Ovary (tissue), 9 donors: Measurements from ENCODE around the gene SLC16A5. TPM values are rescaled to one million over a fixed set of nuclear protein-coding genes. Genes with fewer than 3 reads are reported as not detected.

Experiments used
- DNase-seq, 5 donors: peaks; one replicate each; pipeline ENCODE4 v3.0.0-alpha.2; 2019 to 2020
- H3K27ac ChIP-seq, 2 donors: fragments of 200-600 bp; one replicate each; pipeline versions ENCODE4 v1.5.1 to v1.8.0; 2019 to 2022
- H3K27me3 ChIP-seq: fragments of 200-600 bp; one replicate; pipeline ENCODE4 v1.8.0; 2022
- H3K36me3 ChIP-seq: fragments of 200-600 bp; sonication (generic); one replicate; pipeline ENCODE4 v1.5.1; 2019
- H3K4me1 ChIP-seq: one replicate; pipeline ENCODE4 v1.8.1; 2013; ENCODE audit warnings: mild to moderate bottlenecking, moderate library complexity; ENCODE audit not compliant: insufficient read depth
- H3K4me3 ChIP-seq: fragments of 200-600 bp; sonication (generic); one replicate; pipeline ENCODE4 v1.5.1; 2017
- H3K9me3 ChIP-seq, 2 donors: fragments of 200-600 bp in 1 of 2; sonication (generic) in 1 of 2; one replicate each; pipeline versions ENCODE4 v1.5.1 to v1.8.1; 2013 to 2019; ENCODE audit warnings: mild to moderate bottlenecking in 1 of 2, moderate library complexity in 1 of 2
- CTCF ChIP-seq, 3 donors: fragments of 450-650 bp in 2 of 3; fragments of 200-600 bp in 1 of 3; IDR thresholded peaks; one replicate each; pipeline versions ENCODE4 v1.5.1 to v1.8.0; 2016 to 2022; ENCODE audit warnings: antibody characterized with exemption in 3 of 3, mild to moderate bottlenecking in 1 of 3
- EP300 ChIP-seq: sonication (generic); formaldehyde crosslinking; IDR thresholded peaks from one replicate; pipeline ENCODE4 v1.6.1; 2017; ENCODE audit warnings: antibody characterized with exemption
- POLR2A ChIP-seq: fragments of 450-650 bp; IDR thresholded peaks from one replicate; pipeline ENCODE4 v1.6.1; 2017; ENCODE audit warnings: antibody characterized with exemption, mild to moderate bottlenecking, moderate library complexity
- WGBS, 3 donors: extraction: QIAGEN DNeasy Blood & Tissue Kit in 1 of 3; methylation state at CpG; one replicate each; pipeline versions ENCODE4 v1.1.5 to v1.1.7; 2013 to 2017; 5-methylcytosine and 5-hydroxymethylcytosine counted together
- intact Hi-C, 4 donors: fragments of 100-400 bp; cut with DNase I; formaldehyde crosslinking; loops; one replicate each; pipeline versions ENCODE4 v1.11.0 to v1.15.1; 2022 to 2023
- polyA plus RNA-seq, 2 donors: library from polyadenylated mRNA; stranded (reverse); fragments of 200-250 nt in 1 of 2; fragments of 350-450 nt in 1 of 2; fragmentation: Illumina TruSeq in 1 of 2; extraction: RNeasy Lipid Tissue Mini Kit (QIAGEN cat#74804) in 1 of 2; gene quantifications; one replicate each; pipeline ENCODE4 v1.2.3, GENCODE V29; 2013 to 2014
- total RNA-seq, 7 donors: library from RNA; depleted of rRNA in 2 of 7; stranded (reverse); fragments of >200 nt in 2 of 7; fragmentation: NEBNext Ultra II Directional in 3 of 7; extraction: Animal tissue kit (Norgen Biotek cat#: 25700) in 3 of 7; gene quantifications; one replicate each; pipeline versions ENCODE4 v1.1.0 to v1.2.4, GENCODE V29; 2016 to 2023
- donor health status: DM: no; HTN: no; CAD: no; lungs with moderate emphysema.
- donor health status: DM: no; HTN: no; CAD: no.
- donor health status: Bipolar disorder and iron deficiency.
- donor health status: DM: yes; HTN: yes; CAD: no.
- donor health status: DM: no; HTN: no; CAD: no.
- donor health status: DM: yes; HTN: yes; CAD: no.

The SLC16A5 gene
- total and polyA plus RNA-seq, 9 donors, result 2.0 to 20.6 (median 12.1) TPM

DNA sequence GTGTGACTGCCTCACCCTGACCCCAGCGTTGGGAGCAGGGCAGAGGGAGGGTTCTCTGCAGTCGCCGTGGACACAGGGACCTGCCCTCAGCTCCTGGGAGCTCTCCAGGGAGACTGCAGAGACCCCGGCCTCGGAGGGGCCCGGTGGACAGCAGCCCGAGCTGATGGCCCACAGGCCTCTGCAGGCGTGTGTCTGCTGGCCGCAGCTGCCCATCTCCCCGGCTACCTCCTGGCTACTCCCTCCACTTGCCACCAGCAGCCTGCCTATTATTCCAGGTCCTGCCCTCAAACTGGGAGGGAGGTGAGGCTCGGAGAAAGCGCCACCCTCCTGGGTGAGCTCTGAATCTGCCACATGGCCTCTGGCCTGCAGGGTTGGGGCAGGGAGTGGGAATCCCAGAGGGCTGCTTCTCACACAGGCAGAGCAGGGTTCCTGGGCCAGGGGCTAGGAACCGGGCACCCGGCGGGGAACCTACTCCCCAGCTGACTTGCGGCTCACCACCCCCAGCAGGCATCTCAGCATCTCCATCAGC, 7.2 kb downstream of the SLC16A5 start:
- Histone ChIP-seq H3K4me1 (peaks cover 21% of the 10 kb centered on the region), H3K27ac (no peak overlapping the region), H3K36me3 (no peaks in the 10 kb centered on the region), H3K9me3 (no peaks in the 10 kb centered on the region), H3K4me3 (no peak overlapping the region), H3K27me3 (no peaks in the 10 kb centered on the region)
- DNase-seq, result no peak
- WGBS, 3 donors, result 74 to 82% (median 75%) methylated on average over 13 to 16 of the region's 16 CpGs
- TF ChIP-seq POLR2A, result no peak
- no peak for TF ChIP-seq EP300
- TF ChIP-seq CTCF (IDR thresholded peaks at IDR 0.05), result no peak
- intact Hi-C loops, result no loop called here

DNA sequence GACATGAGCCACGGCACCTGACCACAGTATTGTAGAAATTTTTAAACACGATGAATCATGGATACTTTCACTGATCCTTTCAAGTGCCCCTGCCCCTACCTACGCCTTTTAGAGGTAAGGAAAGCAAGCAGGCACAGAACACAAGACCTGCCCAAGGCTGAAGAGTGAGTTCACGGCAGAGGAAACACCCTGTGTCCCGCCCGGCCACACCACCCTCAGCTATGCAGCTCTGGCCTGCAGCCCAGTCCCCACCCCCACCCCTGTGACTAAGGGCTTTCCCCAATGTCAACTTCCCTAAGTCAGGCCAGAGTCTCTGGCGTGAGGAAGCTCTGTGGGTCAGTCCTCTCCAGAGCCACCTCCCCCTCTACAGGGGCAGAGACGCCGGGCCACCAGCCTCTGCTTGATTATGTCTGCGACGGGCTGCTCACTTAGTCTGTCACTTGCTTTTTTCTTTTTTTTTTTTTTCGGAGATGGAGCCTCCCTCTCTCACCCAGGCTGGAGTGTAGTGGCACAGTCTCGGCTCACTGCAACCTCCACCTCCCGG, 8.4 kb downstream of the SLC16A5 start:
- TF ChIP-seq EP300, result no peak
- no peak for TF ChIP-seq POLR2A
- TF ChIP-seq CTCF (IDR thresholded peaks at IDR 0.05), result no peak
- Histone ChIP-seq H3K9me3 (no peaks in the 10 kb centered on the region), H3K4me1 (peaks cover 16% of the 10 kb centered on the region), H3K36me3 (no peaks in the 10 kb centered on the region), H3K27ac (no peak overlapping the region), H3K27me3 (no peaks in the 10 kb centered on the region), H3K4me3 (no peak overlapping the region)
- intact Hi-C loops, result no loop called here
- WGBS, 3 donors, result 73 to 76% (median 74%) methylated on average over 14 of the region's 14 CpGs
- DNase-seq, result no peak

DNA sequence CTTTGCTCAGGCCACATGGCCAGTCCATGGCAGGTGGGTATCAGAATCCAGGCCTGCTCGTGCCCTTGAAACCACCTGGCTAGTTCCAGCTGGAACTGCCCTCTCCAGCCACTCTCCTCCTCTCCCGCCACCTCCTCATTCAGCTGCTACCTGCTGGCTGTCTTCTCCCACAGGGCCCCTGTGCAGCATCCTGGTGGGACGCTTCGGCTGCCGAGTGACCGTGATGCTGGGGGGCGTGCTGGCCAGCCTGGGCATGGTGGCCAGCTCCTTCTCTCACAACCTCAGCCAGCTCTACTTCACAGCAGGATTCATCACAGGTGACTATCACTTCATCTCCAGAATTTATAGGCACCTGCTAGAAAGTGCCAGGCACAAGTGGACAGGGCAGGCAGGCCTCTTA, 10.1 kb downstream of the SLC16A5 start:
- Histone ChIP-seq H3K27ac (no peak overlapping the region), H3K4me1 (peaks cover 8% of the 10 kb centered on the region), H3K4me3 (no peak overlapping the region), H3K27me3 (no peaks in the 10 kb centered on the region), H3K9me3 (no peaks in the 10 kb centered on the region), H3K36me3 (no peaks in the 10 kb centered on the region)
- DNase-seq, result no peak
- intact Hi-C loops, result no loop called here
- WGBS, 3 donors, result 91 to 95% (median 93%) methylated on average over 7 of the region's 7 CpGs
- no peak for TF ChIP-seq EP300
- no peak for TF ChIP-seq CTCF (IDR thresholded peaks at IDR 0.05)
- no peak for TF ChIP-seq POLR2A

DNA sequence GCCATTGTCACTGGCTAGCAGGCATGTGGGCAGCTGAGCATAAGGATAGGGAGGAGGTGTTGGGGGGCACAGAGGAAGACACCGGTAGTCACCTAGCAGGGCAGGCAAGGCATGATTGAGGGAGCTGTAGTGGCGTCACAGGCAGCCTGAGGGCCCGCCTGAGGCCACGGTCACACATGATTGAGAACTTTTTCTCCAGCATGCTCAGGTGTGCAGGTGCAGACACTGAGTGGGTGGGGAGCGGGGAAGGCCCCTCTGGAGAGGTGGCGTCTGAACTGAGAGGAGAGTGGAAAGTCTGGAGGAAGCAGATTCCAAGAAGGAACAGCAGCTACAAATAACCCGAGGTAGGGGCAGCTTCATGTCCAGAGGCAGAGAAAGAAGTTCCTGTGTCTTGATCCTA, 11.1 kb downstream of the SLC16A5 start:
- no peaks in the 10 kb centered on the region for H3K9me3 ChIP-seq
- WGBS, 3 donors, result 87 to 94% (median 91%) methylated on average over 7 of the region's 7 CpGs
- DNase-seq, result no peak
- H3K27ac ChIP-seq, result no peak overlapping the region
- no peak overlapping the region for H3K4me3 ChIP-seq
- intact Hi-C loops, result no loop called here
- H3K4me1 ChIP-seq, result no peaks in the 10 kb centered on the region
- no peaks in the 10 kb centered on the region for H3K27me3 ChIP-seq
- no peaks in the 10 kb centered on the region for H3K36me3 ChIP-seq
- TF ChIP-seq EP300 (no peak), CTCF (IDR thresholded peaks at IDR 0.05) (no peak)
